ENCODE measurements around the gene IMPDH1.

DNA sequence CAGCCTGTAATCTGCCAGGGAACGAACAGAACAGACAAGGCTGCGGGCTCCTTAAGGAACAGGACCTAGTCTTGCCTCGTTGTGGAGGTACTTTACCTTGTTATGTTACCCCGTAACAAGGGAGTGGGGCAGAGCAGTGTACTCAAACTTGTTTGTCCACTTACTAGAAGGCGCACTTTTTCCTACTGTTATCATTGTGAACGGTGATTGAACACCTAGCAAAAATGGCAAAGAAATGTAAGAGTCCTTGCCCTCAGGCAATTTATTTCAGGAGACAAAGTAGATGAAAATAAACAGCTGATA is 620 bp upstream of the IMPDH1 start:
- TF ChIP-seq CTCF (IDR thresholded peaks at IDR 0.05; ENCODE audit: poor library complexity) (no peak), EZH2 (IDR thresholded peaks at IDR 0.05; ENCODE audit: borderline replicate concordance) (no peak), EZH2phosphoT487 (IDR thresholded peaks at IDR 0.05; ENCODE audit: low read depth, severe bottlenecking, unreplicated experiment) (no peak)
